Measurements from ENCODE around the gene SEMA3E. TPM values are rescaled to one million over a fixed set of nuclear protein-coding genes. Genes with fewer than 3 reads are reported as not detected.

The SEMA3E gene
- total RNA-seq, 3 donors from 2014 or later (not counting 1 experiment from before 2014, with no cell fraction given) = not detected

DNA sequence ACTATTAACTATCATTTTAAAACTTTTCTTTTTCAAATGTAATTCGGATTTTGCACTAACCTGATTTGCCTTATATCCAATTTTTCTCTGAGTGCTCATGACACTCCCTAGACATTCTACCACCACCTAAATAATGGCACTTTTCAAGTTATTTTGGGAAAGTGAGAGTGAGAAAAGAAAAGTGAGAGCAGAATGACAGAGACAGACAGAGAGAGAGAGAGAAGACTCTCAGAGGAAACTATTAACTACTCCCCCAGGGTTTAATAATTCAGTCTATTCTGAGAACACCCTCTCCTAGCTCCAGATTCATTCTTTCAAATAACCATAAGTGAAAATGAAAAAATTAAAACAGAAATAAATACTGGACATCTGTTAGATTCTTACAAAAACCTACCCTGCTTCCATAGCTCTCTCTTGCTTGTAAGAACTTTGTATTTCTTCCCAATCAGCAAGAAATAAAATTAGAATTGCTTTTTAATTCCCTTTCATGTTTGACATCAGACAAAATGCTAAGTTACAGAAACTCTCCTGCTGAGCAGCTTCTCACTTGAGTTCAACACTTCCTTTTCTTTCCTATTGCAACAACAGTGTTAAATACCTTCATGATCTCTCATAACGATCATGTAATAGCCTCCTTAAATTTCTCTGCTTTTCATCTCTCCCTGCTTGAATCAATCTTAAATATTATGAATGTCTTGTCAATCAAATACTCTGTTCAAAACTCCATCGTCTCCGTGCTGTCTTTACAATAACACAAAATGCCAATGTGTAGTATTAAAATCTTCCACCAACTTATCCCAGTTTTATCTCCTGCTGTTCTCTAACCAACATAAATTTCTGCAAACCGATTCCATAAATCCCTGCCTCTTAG is 191.7 kb downstream of the SEMA3E start:
- WGBS (ENCODE audit: insufficient coverage) = 57% methylated on average over 5 of the region's 5 CpGs
- Mint-ChIP-seq H3K4me1 (no peaks in the 10 kb centered on the region), H3K4me3 (no peak overlapping the region)

GRCh38 chr7:83456413-83456812 is 192.5 kb downstream of the SEMA3E start:
- Mint-ChIP-seq H3K36me3 (no peaks in the 10 kb centered on the region), H3K27me3 (ENCODE audit: low read depth in 2 of 2) (no peaks in the 10 kb centered on the region), H3K4me3 (no peak overlapping the region), H3K4me1 (no peaks in the 10 kb centered on the region), H3K9me3 (peaks cover 6 to 23% of the 10 kb centered on the region in 2 donors), H3K27ac (no peak overlapping the region)
- TF ChIP-seq CTCF (IDR thresholded peaks at IDR 0.05) = no peak
- H3K27ac ChIP-seq (ENCODE audit: low read length) = no peak overlapping the region
- intact Hi-C loops (cut with micrococcal nuclease) = no loop called here
- no peaks in the 10 kb centered on the region for H3K27me3 ChIP-seq (ENCODE audit: control insufficient read depth, insufficient read depth, low read length)
- DNase-seq (no peak), ATAC-seq (no peak)
- WGBS (ENCODE audit: insufficient coverage) = 96% methylated on average over 3 of the region's 5 CpGs
- H3K36me3 ChIP-seq (ENCODE audit: control insufficient read depth, insufficient read depth, low read length) = no peaks in the 10 kb centered on the region
- H3K9me3 ChIP-seq (ENCODE audit: control insufficient read depth, insufficient read depth, low read length) = no peaks in the 10 kb centered on the region
- H3K4me1 ChIP-seq (ENCODE audit: control insufficient read depth, insufficient read depth, low read length) = no peaks in the 10 kb centered on the region
- no peak overlapping the region for H3K4me3 ChIP-seq (ENCODE audit: low read length)

More for the DNA sequence above, 191.7 kb downstream of the SEMA3E start:
- ATAC-seq (no peak), DNase-seq (no peak)
- TF ChIP-seq CTCF (IDR thresholded peaks at IDR 0.05) = no peak
- Histone ChIP-seq H3K4me3 (ENCODE audit: low read length) (no peak overlapping the region), H3K9me3 (ENCODE audit: control insufficient read depth, insufficient read depth, low read length) (no peaks in the 10 kb centered on the region), H3K27ac (ENCODE audit: low read length) (no peak overlapping the region), H3K4me1 (ENCODE audit: control insufficient read depth, insufficient read depth, low read length) (no peaks in the 10 kb centered on the region), H3K27me3 (ENCODE audit: control insufficient read depth, insufficient read depth, low read length) (no peaks in the 10 kb centered on the region), H3K36me3 (ENCODE audit: control insufficient read depth, insufficient read depth, low read length) (no peaks in the 10 kb centered on the region)
- Mint-ChIP-seq H3K36me3 (no peaks in the 10 kb centered on the region), H3K27me3 (ENCODE audit: low read depth in 2 of 2) (no peaks in the 10 kb centered on the region), H3K27ac (no peak overlapping the region), H3K9me3 (peaks cover 4 to 23% of the 10 kb centered on the region in 2 donors)
- intact Hi-C loops (cut with micrococcal nuclease) = no loop called here

- Histone ChIP-seq H3K36me3 (ENCODE audit: control insufficient read depth, insufficient read depth, low read length) (no peaks in the 10 kb centered on the region), H3K27me3 (ENCODE audit: control insufficient read depth, insufficient read depth, low read length) (no peaks in the 10 kb centered on the region), H3K9me3 (ENCODE audit: control insufficient read depth, insufficient read depth, low read length) (no peaks in the 10 kb centered on the region), H3K27ac (ENCODE audit: low read length) (no peak overlapping the region), H3K4me3 (ENCODE audit: low read length) (no peak overlapping the region), H3K4me1 (ENCODE audit: control insufficient read depth, insufficient read depth, low read length) (no peaks in the 10 kb centered on the region)
- peaks cover 4 to 16% of the 10 kb centered on the region in 2 donors for H3K9me3 Mint-ChIP-seq
- no peak overlapping the region for H3K4me3 Mint-ChIP-seq
- no peaks in the 10 kb centered on the region for H3K27me3 Mint-ChIP-seq (ENCODE audit: low read depth in 2 of 2)
- intact Hi-C loops (cut with micrococcal nuclease) = no loop called here
- no peaks in the 10 kb centered on the region for H3K36me3 Mint-ChIP-seq
- H3K4me1 Mint-ChIP-seq = no peaks in the 10 kb centered on the region
- no peak for TF ChIP-seq CTCF (IDR thresholded peaks at IDR 0.05)
- ATAC-seq = no peak
- 60% methylated on average over 5 of the region's 5 CpGs for WGBS (ENCODE audit: insufficient coverage)
- no peak for DNase-seq
- no peak overlapping the region for H3K27ac Mint-ChIP-seq
Measured at GRCh38 chr7:83455612-83456011, 193.3 kb downstream of the SEMA3E start.

Measured in natural killer cell (primary cell).